GM12891 (cell line): ENCODE data around the gene HSPA5.

Experiments
- DNase-seq: peaks from one replicate; pipeline ENCODE4 v3.0.0; 2011; ENCODE audit warnings: low spot score; ENCODE audit not compliant: insufficient read length
- FAIRE-seq: peaks from 2 replicates; lab custom pipeline; 2011; peaks lifted over from hg19 to GRCh38; lab: Jason Lieb, UNC
- PAX5 ChIP-seq: IDR thresholded peaks from 2 replicates; pipeline ENCODE4 v1.6.1; 2011; ENCODE audit warnings: low read length, moderate library complexity, mild to moderate bottlenecking; ENCODE audit not compliant: insufficient read depth, severe bottlenecking
- POLR2A ChIP-seq: IDR thresholded peaks from 2 replicates; pipeline ENCODE4 v1.6.1; 2011; ENCODE audit warnings: low read depth, low read length, control low read depth
- POLR2AphosphoS5 ChIP-seq: IDR thresholded peaks from 2 replicates; pipeline ENCODE4 v1.6.1; 2011; ENCODE audit warnings: low read depth, low read length, control low read depth
- POU2F2 ChIP-seq: IDR thresholded peaks from 2 replicates; pipeline ENCODE4 v1.6.1; 2011; ENCODE audit warnings: low read depth, mild to moderate bottlenecking, control low read depth, low read length, moderate library complexity
- SPI1 ChIP-seq: IDR thresholded peaks from 2 replicates; pipeline ENCODE4 v1.6.1; 2011; ENCODE audit warnings: low read depth, low read length, control low read depth
- TAF1 ChIP-seq: IDR thresholded peaks from 2 replicates; pipeline ENCODE4 v1.6.1; 2011; ENCODE audit warnings: low read depth, low read length, control low read depth

HSPA5 gene

GRCh38 chr9:125262294-125262991 lies 21.3 kb upstream of the HSPA5 start:
- DNase-seq (no peak), FAIRE-seq (no peak)
- TF ChIP-seq SPI1 (no peak), POLR2AphosphoS5 (no peak), POU2F2 (no peak), POLR2A (no peak), PAX5 (no peak), TAF1 (no peak)

DNA sequence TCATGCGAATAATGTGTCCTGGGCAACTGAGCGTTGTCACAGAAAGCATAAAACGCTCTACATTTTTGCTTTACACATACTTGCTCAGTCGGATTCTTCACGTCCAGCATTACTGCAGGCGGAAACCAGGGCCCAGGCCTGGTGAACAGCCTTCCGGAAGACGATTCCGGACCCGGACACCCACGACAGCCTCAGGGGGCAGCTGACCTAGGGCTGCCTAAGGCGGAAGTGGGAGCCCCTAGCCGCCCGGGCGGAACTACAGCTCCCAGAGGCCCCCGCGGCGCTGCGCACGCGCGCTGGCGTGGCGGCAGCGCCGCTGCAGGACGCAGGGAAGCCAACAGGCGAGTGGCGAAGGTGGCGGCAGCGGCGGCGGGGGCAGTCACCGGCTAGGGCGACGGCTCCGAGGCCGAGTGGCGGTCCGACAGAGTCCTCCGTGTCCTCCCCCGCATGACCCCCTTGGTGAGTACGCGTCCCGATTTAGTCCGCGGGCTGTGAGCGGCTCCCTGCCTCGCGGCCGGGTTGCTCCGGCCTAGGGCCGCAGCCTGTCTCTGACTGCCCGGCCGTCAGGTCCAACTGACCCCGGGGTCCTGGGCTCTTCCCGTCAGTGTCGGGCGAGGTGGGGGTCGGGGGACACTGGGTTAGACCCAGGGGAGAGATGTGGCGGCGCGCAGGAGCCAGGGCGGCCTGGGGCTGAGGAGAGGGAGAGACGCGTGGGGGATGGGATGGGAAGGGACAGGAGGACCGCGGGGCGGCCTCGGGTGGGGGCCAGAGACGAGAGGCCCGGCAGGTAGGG lies 20.6 kb upstream of the HSPA5 start, which contains the start of gene GAPVD1:
Gene GAPVD1 (plus strand): TSS at position 326 of the 793 bp plus-strand sequence. CDS start 37,096 bp downstream, outside the sequence.
- FAIRE-seq, result peak; percentile 93
- TF ChIP-seq TAF1 (peak; percentile 72), POLR2A (peak; percentile 90), PAX5 (peak; percentile 93), POLR2AphosphoS5 (peak; percentile 92), SPI1 (peak; percentile 63; the same call in 1 of the 2 replicates), POU2F2 (0 out of 2 replicates have a peak, but pooled peaks have one; percentile 70)
- peak; percentile 97 for DNase-seq

DNA sequence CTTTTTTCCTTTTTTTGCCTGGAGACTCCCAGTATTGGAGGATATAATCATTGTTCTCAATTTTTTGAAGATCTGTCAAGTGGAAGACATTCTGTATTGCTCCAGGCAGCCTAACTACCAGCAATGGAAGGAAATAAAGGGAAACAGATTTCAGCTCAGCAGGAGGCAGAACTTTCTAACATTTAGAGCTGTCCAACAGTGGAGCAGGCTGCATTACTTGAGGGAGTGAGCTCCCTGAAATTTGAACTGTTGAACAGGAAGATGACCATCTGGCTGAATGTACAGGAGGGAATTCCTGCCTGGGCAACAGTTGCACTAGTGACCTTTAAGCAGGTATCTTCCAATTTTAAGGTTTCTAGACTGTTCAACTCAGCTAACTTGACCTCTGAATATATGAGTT lies 19.4 kb upstream of the HSPA5 start:
- no peak for DNase-seq
- TF ChIP-seq SPI1, result no peak
- no peak for TF ChIP-seq PAX5
- TF ChIP-seq POLR2A, result no peak
- FAIRE-seq, result no peak

GRCh38 chr9:125258832-125259534 lies 17.8 kb upstream of the HSPA5 start:
- no peak for TF ChIP-seq PAX5
- TF ChIP-seq SPI1, result 0 out of 2 replicates have a peak, but pooled peaks have one; percentile 11

DNA sequence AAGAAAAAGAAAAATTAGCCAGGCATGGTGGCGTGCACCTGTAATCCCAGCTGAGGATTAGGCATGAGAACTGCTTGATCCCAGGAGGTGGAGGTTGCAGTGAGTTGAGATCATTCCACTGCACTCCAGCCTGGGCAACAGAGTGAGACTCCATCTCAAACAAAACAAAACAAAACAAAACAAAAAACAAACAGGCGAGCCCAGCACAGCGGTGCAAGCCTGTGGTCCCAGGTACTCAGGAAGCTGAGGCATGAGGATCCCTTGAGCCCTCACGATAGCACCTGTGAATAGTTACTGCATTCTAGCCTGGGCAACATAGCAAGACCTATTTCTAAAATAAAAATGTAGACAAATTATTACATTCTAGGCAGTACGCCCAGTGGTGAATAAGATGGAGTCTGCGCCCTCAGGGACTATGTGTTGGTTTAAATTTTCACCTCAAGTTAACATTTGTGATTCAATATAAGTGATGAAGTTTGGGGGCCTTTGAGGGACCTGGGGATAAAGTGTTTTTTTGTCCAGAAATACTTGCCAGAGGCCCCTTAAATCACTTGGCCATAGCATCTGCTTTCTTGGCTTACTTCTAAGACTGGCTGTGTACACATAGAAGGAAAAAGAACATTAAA lies 17.1 kb upstream of the HSPA5 start:
- TF ChIP-seq PAX5 (no peak), POLR2A (no peak), POU2F2 (no peak), SPI1 (no peak), POLR2AphosphoS5 (no peak), TAF1 (no peak)
- DNase-seq (no peak), FAIRE-seq (no peak)

More at GRCh38 chr9:125258832-125259534, 17.8 kb upstream of the HSPA5 start:
- DNase-seq, result no peak
- no peak for FAIRE-seq

DNA sequence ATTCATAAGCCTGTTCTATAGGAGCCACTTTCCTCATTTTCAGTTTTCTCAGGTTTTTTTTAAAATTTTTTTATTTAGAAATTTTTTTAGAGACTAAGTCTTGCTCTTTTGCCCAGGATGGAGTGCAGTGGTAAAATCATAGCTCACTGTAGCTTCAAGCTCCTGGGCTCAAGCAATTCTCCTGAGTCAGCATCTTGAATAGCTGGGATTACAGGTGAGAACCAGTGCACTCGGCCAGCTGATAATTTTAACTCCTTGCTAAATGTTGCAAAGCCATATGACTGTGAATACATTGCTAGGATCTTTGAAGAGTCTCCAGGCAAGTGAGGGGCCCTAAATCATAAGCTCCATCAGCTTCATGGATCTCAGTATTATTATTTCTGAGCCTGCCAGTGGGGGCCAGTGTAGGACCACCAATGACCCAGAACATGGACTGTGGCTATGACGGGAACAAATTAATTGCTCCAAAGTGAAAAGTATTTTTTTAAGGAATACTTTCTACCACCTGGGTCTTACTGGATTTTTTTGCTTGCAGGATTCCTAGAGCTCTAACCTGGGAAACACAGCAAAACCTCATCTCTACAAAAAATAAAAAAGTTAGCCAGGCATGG lies 14.7 kb upstream of the HSPA5 start:
- no peak for TF ChIP-seq SPI1
- no peak for TF ChIP-seq POLR2AphosphoS5
- no peak for TF ChIP-seq POLR2A
- no peak for TF ChIP-seq PAX5
- no peak for TF ChIP-seq TAF1
- DNase-seq, result no peak
- FAIRE-seq, result no peak

GRCh38 chr9:125254231-125254630 lies 13.1 kb upstream of the HSPA5 start:
- no peak for DNase-seq
- TF ChIP-seq TAF1, result no peak
- no peak for FAIRE-seq

DNA sequence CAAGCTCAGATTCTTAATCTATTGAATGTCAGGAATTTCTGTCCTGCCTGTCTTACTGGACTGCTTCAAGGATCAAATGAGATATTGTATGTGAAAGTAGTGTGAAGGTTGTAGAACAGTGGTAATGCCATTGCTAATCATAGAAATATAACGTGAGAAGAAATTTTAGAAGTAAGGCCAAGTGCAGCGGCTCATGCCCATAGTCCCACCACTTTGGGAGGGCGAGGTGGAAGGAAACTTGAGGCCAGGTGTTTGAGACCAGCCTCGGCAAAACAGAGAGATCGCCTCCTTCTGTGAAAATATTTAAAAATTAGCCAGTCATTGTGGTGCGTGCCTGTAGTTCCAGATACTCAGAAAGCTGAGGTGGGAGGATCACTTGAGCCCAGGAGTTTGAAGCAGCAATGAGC lies 5.1 kb upstream of the HSPA5 start:
- DNase-seq (no peak), FAIRE-seq (no peak)
- TF ChIP-seq POLR2AphosphoS5, result no peak
- no peak for TF ChIP-seq TAF1
- no peak for TF ChIP-seq PAX5
- no peak for TF ChIP-seq SPI1
- TF ChIP-seq POLR2A, result no peak
- TF ChIP-seq POU2F2, result no peak

- no peak for FAIRE-seq
These were observed 2.7 kb upstream of the HSPA5 start for GRCh38 chr9:125243792-125244260.

More at GRCh38 chr9:125243792-125244260, 2.7 kb upstream of the HSPA5 start:
- no peak for DNase-seq
- TF ChIP-seq POLR2AphosphoS5 (no peak), POU2F2 (no peak), SPI1 (no peak), TAF1 (no peak), POLR2A (no peak), PAX5 (no peak)
